NCI-H1694 (cell line): ENCODE data around the gene TFDP1.
"Not testable (repeated sequence)": the region's sequence is repeated elsewhere in the genome, so short reads cannot be mapped to it uniquely, and the experiment has no call there.

ENCODE experiments used
- DNase-seq: peaks from one replicate; lab custom pipeline; 2025; lab: John Stamatoyannopoulos, UW

TFDP1 gene

DNA sequence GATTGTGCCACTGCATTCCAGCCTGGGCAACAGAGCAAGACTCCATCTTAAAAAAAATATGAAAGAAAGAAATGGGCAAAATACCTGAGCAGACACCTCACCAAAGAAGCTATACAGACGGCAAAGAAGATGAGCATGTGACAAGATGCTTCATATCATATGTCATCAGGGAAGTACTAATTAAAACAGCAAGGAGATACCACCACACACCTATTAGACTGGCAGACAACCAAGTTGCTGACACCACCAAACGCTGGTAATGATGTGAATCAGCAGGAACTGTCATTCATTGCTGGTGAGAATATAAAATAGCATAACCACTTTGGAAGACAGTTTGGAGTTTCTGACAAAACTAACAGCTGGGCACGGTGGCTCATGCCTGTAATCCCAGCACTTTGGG lies 11.5 kb upstream of the TFDP1 start:
- no peak for DNase-seq

DNA sequence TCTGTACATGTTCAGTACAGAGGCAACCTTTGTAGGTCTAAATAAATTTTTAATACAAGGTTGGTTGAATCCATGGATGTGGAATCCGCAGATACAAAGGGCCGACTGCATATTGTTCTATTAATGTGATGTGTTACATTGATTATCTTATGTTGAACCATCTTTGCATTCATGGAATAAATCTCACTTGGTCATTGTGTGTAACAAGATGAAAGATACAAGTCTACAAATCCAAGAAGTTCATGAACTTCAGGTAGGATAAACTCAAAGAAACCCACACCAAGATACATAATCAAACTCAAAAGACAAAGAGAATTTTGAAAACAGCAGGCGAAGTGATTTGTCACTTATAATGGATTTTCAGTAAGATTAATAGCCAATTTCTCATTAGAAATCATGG lies 8.0 kb upstream of the TFDP1 start:
- DNase-seq, result no peak

DNA sequence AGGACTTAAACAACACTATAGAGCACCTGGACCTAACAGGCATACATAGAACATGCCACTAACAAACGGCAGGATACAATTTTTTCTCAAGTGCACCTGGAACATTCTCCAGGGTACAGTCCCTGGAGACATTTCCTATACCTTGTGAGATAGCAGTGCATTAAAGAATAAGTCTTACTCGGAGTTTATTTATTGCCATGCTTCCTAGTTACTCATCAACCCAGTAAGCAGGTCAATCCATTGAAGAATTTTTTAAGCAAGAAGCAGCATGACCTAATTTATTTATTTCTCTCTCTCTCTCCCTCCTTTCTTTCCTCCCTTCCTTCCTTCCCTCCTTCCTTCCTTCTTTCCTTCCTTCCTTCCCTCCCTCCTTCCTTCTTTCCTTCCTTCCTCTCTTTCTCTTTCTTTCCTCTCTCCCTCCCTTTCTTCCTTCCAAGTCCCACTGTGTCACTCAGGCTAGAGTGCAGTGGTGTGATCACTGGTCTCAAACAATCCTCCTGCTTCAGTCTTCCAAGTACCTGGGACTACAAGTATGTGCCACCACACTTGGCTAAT lies 6.6 kb upstream of the TFDP1 start:
- DNase-seq, result no peak

DNA sequence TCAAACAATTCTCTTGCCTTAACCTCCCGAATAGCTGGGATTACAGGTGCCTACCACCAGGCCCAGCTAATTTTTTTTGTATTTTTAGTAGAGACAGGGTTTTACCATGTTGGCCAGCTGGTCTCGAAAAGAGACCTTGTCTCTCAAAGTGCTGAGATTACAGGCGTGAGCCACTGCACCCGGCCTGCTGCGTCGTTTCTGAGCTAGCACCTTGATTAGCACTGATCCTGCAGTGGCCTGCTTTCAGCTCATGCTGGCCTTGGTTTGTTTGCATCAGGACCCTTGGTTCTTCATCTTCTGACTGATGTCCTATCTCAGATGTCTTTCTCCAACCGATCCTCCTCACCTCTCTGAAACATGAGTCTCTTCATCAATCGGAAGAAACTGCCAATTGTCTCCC lies 4.9 kb upstream of the TFDP1 start:
- no peak for DNase-seq

DNA sequence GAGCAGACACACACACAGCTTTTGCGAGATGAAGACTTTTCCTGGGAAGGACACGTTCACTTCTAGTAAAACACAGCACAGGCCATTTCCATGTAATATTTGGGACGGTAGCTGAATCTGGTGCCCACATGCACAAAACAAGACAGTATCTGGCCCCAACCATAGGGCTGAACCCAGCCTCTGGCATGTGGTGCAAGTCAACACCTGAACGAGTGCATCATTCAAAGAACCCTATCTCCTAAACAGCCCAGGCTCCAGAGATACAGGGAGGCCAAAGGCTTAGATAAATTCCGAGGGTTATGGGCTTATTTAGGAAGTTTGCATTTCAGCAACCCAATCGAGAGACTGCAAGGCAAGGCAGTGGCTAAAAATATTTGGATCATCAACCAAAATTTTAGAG lies 2.7 kb upstream of the TFDP1 start:
- DNase-seq, result no peak

DNA sequence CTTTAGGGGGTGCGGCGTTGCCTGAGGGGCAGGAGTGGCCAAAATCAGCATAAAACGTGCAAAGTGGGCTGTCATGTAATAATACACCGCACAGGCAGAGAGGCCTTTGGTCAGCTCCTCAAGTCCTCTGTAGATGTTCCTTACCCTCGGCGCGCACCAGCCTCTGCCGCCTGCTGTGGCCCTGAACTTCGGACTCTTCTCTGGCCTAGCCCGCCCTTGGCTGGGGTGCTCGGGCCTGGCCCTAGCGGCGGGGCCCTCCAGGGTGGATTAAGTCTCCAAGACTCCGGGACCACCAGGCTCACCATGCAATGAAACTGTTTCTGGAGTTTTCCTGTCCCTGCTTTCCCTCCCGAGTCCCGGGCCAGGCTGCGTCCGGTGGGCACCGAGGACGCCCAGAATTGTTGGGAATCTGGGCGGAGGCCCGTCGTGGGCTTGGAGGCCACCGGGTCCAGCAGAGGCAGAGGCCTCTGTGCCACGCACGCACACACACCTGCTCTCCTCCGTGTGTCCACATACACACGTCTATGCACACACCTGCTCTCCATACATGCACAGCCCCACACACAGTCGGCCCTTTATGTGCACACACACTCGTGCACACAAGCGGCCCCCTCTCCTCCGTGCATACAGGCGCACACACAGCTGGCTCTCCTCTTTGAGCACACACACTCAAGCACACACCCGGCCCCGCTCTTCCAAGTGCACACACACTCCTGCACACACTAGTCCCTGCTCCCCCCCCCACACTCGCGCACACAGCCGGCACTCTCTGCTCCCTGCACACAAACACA lies 1.5 kb upstream of the TFDP1 start:
- no peak for DNase-seq

DNA sequence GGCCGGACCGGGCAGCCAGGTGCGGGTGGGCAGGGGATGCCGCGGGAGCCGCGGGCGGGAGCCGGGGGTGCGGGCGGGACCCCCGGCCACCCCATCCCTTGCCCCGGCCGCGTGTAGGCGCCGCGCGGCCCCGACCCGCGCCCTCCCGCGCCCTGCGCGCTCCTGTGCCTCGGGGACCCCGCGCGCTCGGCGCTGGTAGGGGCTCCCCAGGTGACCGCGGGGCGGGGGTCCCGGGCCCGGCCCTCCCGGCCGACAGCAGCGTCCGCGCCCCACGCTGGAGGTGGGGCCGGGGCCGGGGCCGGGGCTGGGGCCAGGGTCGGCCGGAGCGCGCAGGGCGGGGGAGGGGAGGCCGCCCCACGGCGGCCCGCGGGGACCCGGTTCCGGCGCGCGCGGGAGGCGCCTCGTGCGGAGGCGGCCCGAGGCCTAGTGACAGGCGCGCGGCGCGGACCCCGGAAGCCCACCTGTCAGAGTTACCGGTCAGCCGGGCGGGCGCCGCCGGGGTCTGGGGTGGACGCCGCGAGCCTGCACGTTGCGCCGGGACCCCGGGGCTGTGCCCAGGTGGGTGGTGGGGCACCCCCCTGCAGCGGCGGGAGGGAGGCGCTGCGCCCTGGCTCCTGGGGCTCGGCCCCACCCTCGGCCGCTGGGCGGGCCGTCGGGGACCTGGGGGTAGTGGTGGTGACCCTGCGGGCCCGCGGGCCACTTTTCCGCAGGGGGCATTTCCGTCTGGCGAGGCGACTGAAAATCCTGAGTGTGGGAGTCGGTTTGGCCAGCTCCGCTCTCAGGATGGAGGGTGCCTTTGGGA lies 518 bp downstream of the TFDP1 start:
- no peak for DNase-seq

DNA sequence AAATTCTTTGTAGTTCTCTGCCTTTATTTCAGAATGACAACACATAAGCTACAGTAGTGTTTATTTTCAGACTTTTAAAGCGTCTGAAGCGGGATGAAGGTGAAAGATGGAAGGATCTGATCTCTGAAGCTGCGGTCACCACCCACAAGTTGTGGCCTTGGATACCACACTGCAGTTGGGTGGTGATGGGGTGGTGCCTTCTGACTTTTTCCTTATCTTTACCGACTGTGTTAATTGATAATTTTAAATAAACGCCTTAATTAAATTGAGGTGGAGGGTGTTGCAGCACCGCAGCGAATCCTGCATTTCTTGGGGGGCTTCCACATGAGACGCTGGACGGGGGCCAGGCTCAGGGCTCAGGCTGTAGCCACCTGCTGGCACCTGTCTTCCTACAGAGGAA lies 1.3 kb downstream of the TFDP1 start:
- DNase-seq, result no peak

DNA sequence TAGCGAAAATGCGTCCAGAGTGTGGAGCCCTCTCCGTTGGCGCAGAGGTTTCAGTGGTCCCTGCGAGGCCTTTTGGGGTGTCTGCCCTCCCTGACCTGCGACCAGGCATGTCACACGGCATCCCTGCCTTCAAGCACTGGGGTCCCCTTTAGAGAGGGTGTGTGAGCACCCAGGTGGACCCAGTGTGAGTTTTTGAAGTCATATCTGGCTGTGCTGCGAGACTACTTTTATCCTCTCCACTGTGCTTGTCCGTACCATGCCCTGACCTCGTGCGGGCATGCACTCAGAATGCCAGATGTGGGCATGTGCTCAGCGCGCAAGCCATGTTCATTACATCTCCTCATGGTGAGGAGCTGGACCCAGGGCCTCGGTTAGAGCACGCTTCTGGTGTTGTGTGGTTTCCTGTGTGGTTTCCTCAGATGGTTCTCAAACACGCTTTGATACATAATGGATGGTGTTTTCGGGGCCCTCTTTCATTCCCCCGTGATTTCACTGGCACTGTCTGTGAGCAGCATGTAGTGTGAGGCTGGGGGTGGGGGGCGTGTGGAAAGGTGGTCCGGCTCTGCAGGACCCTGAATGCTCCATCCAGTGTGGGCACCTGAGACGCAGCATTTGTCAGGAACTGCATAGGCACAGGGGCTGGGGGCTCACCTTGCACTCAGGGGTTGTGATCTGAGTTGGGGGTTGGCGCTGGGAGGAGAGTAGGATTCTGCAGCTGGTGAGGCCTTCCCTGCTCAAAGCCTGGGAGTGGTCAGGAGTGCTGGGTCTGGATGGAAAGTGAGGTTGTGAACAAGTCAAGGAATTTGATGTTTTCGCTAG lies 2.3 kb downstream of the TFDP1 start:
- DNase-seq, result no peak

DNA sequence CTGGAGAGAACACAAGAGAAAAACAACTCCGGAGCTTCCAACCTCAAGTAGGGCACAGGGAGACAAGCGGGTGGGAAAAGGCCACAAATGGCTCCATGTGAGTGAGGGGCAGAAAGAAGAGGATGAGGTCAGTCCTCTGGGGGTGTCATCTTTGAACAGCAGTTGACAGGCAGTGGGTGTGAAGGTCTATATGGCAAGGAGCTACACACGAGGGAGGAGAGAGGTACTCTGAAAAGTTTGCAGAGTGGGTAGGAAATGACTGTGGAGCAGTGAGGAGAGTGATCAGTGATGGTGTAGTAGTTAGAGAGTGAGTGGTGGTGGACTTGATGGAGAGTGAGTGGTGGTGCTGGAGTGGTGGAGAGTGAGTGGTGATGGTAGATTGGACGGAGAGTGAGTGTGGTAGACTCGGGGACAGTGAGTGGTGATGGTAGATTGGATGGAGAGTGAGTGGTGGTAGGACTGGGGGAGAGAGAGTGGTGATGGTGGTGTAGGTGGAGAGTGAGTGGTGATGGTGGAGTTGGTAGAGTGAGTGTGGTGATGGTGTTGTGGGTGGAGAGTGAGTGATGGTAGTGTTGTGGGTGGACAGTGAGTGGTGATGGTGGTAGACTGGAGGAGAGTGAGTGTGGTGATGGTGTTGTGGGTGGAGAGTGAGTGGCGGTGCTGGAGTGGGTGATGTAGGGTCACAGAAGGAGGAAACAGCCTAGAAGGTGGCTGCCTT lies 4.0 kb downstream of the TFDP1 start:
- no peak for DNase-seq

DNA sequence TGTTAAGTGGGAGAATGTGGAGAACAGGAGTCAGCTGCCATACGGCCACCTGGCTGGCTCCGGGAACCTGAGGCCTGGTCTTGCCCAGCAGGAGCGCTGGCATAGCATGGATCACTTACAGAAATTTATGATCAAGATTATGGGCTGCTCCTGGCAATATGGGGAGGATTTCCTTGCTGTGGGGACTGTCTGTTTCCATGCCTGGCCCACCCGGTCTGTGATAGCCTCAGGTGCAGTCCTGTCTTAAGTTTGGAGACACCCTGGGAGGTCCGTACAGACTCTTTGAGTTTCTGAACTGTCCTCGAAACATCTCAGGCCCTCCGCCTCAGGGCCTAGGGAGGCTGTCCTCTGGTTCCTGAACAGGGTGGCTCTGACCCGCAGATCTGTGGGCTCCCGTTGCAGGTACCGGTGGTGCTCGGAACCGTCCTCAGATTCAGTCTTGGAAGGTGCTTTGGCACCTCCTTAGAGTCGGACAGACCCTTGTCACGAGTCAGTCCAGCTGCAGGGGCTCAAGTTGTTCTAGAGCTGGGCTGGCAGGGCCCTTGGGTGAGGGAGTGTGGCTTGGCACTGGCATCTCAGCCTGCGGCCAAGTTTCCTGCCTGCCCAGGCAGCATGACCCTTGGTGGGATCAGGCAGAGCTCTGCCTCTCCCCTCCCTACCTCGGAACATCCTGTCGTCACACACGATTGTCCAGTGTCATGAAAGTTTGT lies 4.9 kb downstream of the TFDP1 start:
- DNase-seq, result no peak

DNA sequence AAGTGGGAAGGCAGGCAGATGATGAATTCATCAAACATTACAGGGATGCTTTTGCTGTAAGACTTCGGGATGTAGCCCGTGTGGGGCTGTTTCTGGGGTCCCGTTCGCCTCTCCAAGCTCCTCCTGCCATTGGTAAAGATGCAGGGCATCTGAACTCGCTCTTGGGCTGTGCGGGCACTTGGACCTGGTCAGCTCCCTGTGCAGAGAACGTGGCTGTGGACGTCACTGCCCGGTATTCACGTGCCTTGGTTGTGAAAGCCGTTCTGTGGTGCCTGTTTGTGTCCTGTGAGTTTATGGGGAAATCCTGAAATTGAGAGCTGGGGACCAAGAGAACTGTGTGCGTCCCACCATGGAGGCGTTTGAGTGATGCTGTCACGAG lies 5.4 kb downstream of the TFDP1 start:
- DNase-seq, result no peak

DNA sequence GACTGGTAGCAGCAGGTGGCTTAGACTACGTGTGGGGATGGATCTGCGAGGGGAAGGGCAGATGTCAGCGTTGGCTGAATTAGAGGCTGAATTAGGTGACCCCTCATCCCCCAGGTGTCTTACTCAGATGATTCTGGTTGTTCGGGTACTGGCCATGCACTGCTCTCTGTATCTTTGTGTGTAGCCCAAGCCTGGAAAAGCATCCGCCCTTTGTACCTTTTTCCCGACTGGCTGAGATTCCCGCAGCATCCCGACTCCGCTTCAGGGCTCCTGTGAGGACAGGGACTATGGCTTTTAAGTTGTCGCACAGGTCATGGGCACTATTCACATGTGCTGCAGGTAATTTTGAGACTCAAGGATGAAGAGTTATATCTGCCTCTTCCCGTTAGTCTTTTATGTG lies 7.2 kb downstream of the TFDP1 start:
- DNase-seq, result no peak

DNA sequence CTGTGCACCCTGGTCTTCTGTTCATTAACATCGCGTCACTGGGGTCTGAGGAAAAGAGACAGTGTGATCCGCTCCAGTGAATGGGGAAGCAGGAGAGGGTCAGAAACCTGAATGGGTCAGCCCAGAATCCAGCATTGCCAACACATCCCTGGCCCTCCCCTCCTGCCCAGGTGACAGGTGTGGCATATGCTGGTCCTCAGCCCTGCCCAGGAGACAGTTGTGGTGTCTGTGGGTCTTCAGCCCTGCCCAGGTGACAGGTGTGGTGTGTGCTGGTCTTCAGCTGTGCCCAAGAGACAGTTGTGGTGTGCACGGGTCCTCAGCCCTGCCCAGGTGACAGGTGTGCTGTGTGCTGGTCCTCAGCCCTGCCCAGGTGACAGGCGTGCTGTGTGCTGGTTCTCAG lies 8.0 kb downstream of the TFDP1 start:
- no peak for DNase-seq

DNA sequence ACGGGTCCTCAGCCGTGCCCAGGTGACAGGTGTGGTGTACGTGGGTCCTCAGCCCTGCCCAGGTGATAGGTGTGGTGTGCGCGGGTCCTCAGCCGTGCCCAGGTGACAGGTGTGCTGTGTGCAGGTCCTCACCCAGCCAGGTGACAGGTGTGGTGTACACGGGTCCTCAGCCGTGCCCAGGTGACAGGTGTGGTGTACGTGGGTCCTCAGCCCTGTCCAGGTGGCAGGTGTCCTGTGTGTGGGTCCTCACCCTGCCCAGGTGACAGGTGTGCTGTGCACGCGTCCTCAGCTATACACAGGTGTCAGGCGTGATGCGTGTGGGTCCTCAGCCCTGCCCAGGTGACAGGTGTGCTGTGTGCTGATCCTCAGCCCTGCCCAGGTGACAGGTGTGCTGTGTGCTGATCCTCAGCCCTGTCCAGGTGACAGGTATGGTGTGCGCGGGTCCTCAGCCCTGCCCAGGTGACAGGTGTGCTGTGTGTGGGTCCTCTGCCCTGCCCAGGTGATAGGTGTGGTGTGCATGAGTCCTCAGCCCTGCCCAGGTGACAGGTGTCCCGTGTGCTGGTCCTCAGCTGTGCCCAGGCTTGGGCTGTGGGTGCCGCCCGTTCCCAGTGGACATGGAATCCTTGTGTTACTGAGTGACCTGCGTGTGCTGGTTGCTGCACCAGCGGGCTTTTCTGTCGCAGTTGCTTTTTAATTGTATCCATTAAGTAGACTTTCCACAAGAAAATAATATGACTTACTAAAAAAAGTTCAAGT lies 9.7 kb downstream of the TFDP1 start:
- DNase-seq, result not testable (repeated sequence)

DNA sequence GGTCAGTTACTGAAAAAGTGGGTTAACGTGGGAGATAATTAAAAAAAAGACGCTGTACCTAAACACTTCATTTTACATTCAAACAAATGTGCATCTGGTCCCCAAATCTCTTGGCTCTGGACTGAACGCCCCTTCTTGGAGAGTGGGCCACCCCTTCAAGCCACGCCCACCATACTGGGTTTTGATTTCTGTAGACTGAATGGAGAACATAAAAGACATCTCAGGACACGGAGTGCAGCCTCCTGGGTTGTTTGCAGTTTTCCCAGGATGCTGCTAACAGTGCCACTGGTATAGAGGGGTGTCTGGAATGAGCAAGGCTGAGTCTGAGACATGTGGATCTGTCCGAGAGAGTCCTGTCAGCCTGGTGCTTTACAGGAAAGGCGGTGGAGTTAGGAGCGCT lies 10.6 kb downstream of the TFDP1 start:
- DNase-seq, result no peak

DNA sequence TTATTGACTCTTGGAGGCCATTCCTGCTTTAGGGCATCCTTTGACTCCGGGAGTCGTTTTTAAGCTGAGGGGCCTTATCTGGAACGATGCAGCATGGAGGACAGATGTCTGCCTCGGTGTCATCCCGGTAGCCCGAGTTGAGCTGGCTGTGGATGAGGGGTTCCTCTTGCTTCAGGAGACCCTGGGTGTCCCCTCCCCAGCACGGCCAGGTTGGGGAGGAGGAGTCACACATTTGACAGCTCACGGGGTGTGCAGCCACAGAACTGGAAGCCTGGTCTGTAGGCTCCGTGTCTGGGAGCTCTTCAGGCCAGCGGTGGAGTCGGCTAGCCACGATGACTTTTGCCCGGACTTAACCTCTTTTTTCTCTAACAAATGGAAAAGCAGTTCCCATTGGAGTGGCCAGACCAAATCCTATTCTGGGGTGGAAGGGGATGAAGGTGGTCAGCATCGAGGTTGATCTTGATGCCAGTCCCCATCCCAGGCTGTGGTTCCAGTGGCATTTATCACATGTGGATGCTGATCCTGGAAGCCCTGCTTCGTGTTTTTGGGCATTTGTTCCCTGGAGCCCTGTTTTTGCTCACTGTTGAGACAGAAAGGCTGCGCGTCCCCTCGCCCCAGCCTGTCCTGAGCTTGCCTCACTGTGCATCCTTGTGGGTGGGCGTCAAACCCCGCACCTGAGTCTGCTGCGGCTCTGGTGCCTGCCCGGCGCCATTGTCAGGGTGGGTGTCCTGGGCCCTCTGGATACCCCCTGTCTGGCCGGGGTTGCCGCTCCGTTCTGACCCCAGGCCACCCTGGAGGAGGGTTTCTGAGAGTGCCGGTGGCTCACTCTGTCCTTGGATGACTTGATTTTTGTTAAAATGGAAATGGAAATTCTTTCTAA lies 12.0 kb downstream of the TFDP1 start:
- no peak for DNase-seq

DNA sequence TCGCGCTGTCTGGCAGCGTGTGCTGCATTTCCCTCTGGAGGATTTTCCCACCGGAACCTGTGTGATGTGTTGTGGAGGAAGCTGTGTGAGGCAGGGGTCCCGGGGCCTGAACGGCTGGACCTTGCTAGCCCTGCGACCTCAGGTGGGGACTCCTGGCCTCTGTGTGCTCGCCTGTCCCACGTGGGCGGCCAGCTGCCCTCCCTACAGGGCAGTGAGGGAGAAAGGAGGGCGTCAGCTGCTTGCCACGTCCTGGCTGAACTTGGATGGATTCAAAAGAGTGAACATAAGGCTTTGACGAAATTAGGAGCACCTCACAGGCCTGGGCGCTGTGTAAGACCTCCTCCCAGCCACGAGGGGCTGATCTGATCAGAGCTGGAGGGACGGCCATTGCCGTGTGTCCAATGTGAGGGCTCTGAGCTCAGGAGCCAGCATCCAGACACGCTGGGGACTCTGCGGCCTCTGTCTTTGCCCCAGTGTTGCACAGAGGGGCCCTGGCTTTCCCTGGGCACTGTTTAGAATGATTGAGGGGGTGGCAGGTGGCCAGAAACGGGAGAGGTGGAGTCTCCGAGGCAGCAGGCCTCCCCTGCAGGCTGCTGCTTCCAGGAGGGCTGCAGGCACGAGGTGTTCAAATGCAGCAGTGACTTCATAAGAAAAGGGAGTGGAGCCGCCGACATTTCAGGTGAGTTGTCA lies 13.0 kb downstream of the TFDP1 start:
- DNase-seq, result peak; percentile 39

DNA sequence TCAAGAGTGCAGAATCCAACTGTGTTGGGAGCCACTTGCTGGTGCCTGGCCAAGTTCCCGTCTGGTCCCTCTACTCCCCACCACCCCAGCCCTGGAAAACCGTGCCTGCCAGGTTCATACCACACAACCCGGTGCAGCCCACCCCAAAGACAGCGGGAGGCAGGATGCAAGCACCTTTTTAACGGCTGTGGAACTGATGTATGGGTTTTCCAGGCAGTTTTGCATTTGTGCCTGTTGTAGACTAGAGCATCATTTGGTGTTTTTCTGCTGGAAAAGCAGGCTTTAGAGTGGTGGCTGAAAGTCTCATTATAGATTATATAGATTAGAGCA lies 13.5 kb downstream of the TFDP1 start:
- DNase-seq, result no peak
